Activated CD8-positive, alpha-beta T cell treated with anti-CD3 and anti-CD28 coated beads, Interleukin-2, amount 10 ng/mL, durations not matched to agents 7 days and 5 days (primary cell): ENCODE data around the gene CDY2A. TPM values are rescaled to one million over a fixed set of nuclear protein-coding genes. Genes with fewer than 3 reads are reported as not detected.
"Not testable (repeated sequence)": the region's sequence is repeated elsewhere in the genome, so short reads cannot be mapped to it uniquely, and the experiment has no call there.

Experiments
- ATAC-seq: fragments of 150-1000 bp; cut with Tn5 transposase; one replicate; pipeline ENCODE4 v1.10.0; 2021; ENCODE audit warnings: moderate library complexity
- CTCF ChIA-PET: fragments of 350-600 bp; sonication (Branson Sonifier 250); formaldehyde crosslinking; loops from one replicate; lab custom pipeline; 2021; ENCODE audit warnings: antibody characterized with exemption; lab: Charles Lee
- POLR2A ChIA-PET: fragments of 350-600 bp; sonication (Branson Sonifier 250); formaldehyde crosslinking; loops from one replicate; lab custom pipeline; 2021; ENCODE audit warnings: antibody characterized with exemption; lab: Charles Lee
- DNase-seq: peaks from one replicate; pipeline ENCODE4 v3.0.0-alpha.2; 2020
- H3K27ac Mint-ChIP-seq: one replicate; pipeline ENCODE4 v1.8.0; 2021; ENCODE audit warnings: mild to moderate bottlenecking, mixed read lengths
- H3K27me3 Mint-ChIP-seq: one replicate; pipeline ENCODE4 v1.8.0; 2021; ENCODE audit warnings: low read depth, mixed read lengths
- H3K36me3 Mint-ChIP-seq: one replicate; pipeline ENCODE4 v1.8.0; 2021; ENCODE audit warnings: low read depth, mixed read lengths
- H3K4me1 Mint-ChIP-seq: one replicate; pipeline ENCODE4 v1.8.0; 2021; ENCODE audit warnings: low read depth, mixed read lengths
- H3K4me3 Mint-ChIP-seq: one replicate; pipeline ENCODE4 v1.8.0; 2021; ENCODE audit warnings: mild to moderate bottlenecking, mixed read lengths
- H3K9me3 Mint-ChIP-seq: one replicate; pipeline ENCODE4 v1.8.0; 2022; ENCODE audit warnings: mixed read lengths; ENCODE audit not compliant: insufficient read depth
- total RNA-seq, 2 experiments: library from RNA; stranded (reverse); gene quantifications; one replicate each; pipeline ENCODE4 v1.2.3, GENCODE V29; 2021

The CDY2A gene
- not detected for total RNA-seq

- CTCF ChIA-PET, H3K4me1 Mint-ChIP-seq, POLR2A ChIA-PET, H3K4me3 Mint-ChIP-seq, H3K27me3 Mint-ChIP-seq, H3K36me3 Mint-ChIP-seq, DNase-seq, H3K9me3 Mint-ChIP-seq, H3K27ac Mint-ChIP-seq, ATAC-seq: not testable (repeated sequence)
These were observed at the start of gene CDY2A for GRCh38 chrY:18025487-18025886. CDY2A (plus strand) TSS chrY:18025787; CDS start chrY:18026115, 328 bp downstream.

GRCh38 chrY:17997586-17997985, 28.0 kb upstream of the CDY2A start:
- H3K27me3 Mint-ChIP-seq, ATAC-seq, H3K4me1 Mint-ChIP-seq, H3K4me3 Mint-ChIP-seq, POLR2A ChIA-PET, DNase-seq, H3K27ac Mint-ChIP-seq, H3K9me3 Mint-ChIP-seq, H3K36me3 Mint-ChIP-seq, CTCF ChIA-PET: not testable (repeated sequence)

GRCh38 chrY:17998266-17998665, 27.3 kb upstream of the CDY2A start:
- H3K4me3 Mint-ChIP-seq, CTCF ChIA-PET, DNase-seq, H3K4me1 Mint-ChIP-seq, H3K9me3 Mint-ChIP-seq, H3K27me3 Mint-ChIP-seq, ATAC-seq, H3K36me3 Mint-ChIP-seq, POLR2A ChIA-PET, H3K27ac Mint-ChIP-seq: not testable (repeated sequence)

GRCh38 chrY:18023897-18024296, 1.7 kb upstream of the CDY2A start:
- H3K9me3 Mint-ChIP-seq, H3K4me1 Mint-ChIP-seq, H3K27me3 Mint-ChIP-seq, H3K36me3 Mint-ChIP-seq, CTCF ChIA-PET, H3K4me3 Mint-ChIP-seq, ATAC-seq, DNase-seq, POLR2A ChIA-PET, H3K27ac Mint-ChIP-seq: not testable (repeated sequence)

- H3K4me1 Mint-ChIP-seq, H3K4me3 Mint-ChIP-seq, CTCF ChIA-PET: not testable (repeated sequence)
These were observed 3.3 kb downstream of the CDY2A start for GRCh38 chrY:18028845-18029244.

GRCh38 chrY:18030178-18030577, 4.6 kb downstream of the CDY2A start:
- ATAC-seq, POLR2A ChIA-PET, H3K36me3 Mint-ChIP-seq, H3K4me1 Mint-ChIP-seq, DNase-seq, H3K9me3 Mint-ChIP-seq, H3K27ac Mint-ChIP-seq, H3K27me3 Mint-ChIP-seq, CTCF ChIA-PET, H3K4me3 Mint-ChIP-seq: not testable (repeated sequence)

More at GRCh38 chrY:18028845-18029244, 3.3 kb downstream of the CDY2A start:
- ATAC-seq, H3K9me3 Mint-ChIP-seq, DNase-seq, H3K27ac Mint-ChIP-seq, H3K27me3 Mint-ChIP-seq, H3K36me3 Mint-ChIP-seq, POLR2A ChIA-PET: not testable (repeated sequence)

- H3K9me3 Mint-ChIP-seq, DNase-seq, POLR2A ChIA-PET, H3K36me3 Mint-ChIP-seq, ATAC-seq, H3K4me3 Mint-ChIP-seq, CTCF ChIA-PET, H3K27me3 Mint-ChIP-seq, H3K27ac Mint-ChIP-seq, H3K4me1 Mint-ChIP-seq: not testable (repeated sequence)
These were observed 8.7 kb downstream of the CDY2A start for GRCh38 chrY:18034100-18034814.

- H3K36me3 Mint-ChIP-seq, DNase-seq, H3K27me3 Mint-ChIP-seq, H3K27ac Mint-ChIP-seq, POLR2A ChIA-PET, H3K9me3 Mint-ChIP-seq, ATAC-seq, CTCF ChIA-PET, H3K4me1 Mint-ChIP-seq, H3K4me3 Mint-ChIP-seq: not testable (repeated sequence)
These were observed 9.3 kb downstream of the CDY2A start for GRCh38 chrY:18034864-18035263.

- H3K4me3 Mint-ChIP-seq, CTCF ChIA-PET, H3K36me3 Mint-ChIP-seq, H3K27me3 Mint-ChIP-seq, H3K4me1 Mint-ChIP-seq, H3K27ac Mint-ChIP-seq, H3K9me3 Mint-ChIP-seq, DNase-seq, POLR2A ChIA-PET, ATAC-seq: not testable (repeated sequence)
These were observed 19.4 kb downstream of the CDY2A start for GRCh38 chrY:18044990-18045389.

- POLR2A ChIA-PET, ATAC-seq, H3K36me3 Mint-ChIP-seq, DNase-seq, H3K27me3 Mint-ChIP-seq, H3K9me3 Mint-ChIP-seq, H3K27ac Mint-ChIP-seq, CTCF ChIA-PET, H3K4me1 Mint-ChIP-seq, H3K4me3 Mint-ChIP-seq: not testable (repeated sequence)
These were observed 22.8 kb downstream of the CDY2A start for GRCh38 chrY:18048149-18049040.

GRCh38 chrY:18049061-18049460, 23.5 kb downstream of the CDY2A start:
- POLR2A ChIA-PET, ATAC-seq, CTCF ChIA-PET, H3K9me3 Mint-ChIP-seq, DNase-seq, H3K36me3 Mint-ChIP-seq, H3K27ac Mint-ChIP-seq, H3K4me1 Mint-ChIP-seq, H3K27me3 Mint-ChIP-seq, H3K4me3 Mint-ChIP-seq: not testable (repeated sequence)

- POLR2A ChIA-PET, H3K36me3 Mint-ChIP-seq, H3K27ac Mint-ChIP-seq, H3K4me1 Mint-ChIP-seq, H3K27me3 Mint-ChIP-seq, DNase-seq, ATAC-seq, H3K9me3 Mint-ChIP-seq, H3K4me3 Mint-ChIP-seq, CTCF ChIA-PET: not testable (repeated sequence)
These were observed 30.9 kb downstream of the CDY2A start for GRCh38 chrY:18056473-18056872.
